Cardiac muscle cell (in vitro differentiated cells and primary cell): ENCODE data around the gene FAM3A. TPM values are rescaled to one million over a fixed set of nuclear protein-coding genes. Genes with fewer than 3 reads are reported as not detected.

Experiments used
- DNase-seq, 2 donors: peaks; one replicate each; pipeline versions ENCODE4 v3.0.0 to v3.0.0-alpha.2; 2010 to 2017; ENCODE audit warnings: low read depth in 1 of 2, low spot score in 1 of 2
- H3K27ac ChIP-seq: fragments of 200-600 bp; sonication (generic); 2 replicates; pipeline ENCODE4 v1.5.1; 2016
- H3K27me3 ChIP-seq: fragments of 200-600 bp; sonication (generic); 2 replicates; pipeline ENCODE4 v1.6.0; 2016; ENCODE audit warnings: control low read depth
- H3K36me3 ChIP-seq: fragments of 200-600 bp; sonication (generic); 2 replicates; pipeline ENCODE4 v1.5.1; 2016; ENCODE audit warnings: control low read depth
- H3K4me1 ChIP-seq: fragments of 200-600 bp; sonication (generic); 2 replicates; pipeline ENCODE4 v1.8.1; 2017; ENCODE audit warnings: low read depth, mild to moderate bottlenecking, mixed run types
- H3K4me3 ChIP-seq: fragments of 200-600 bp; sonication (generic); 2 replicates; pipeline ENCODE4 v1.5.1; 2016; ENCODE audit warnings: mild to moderate bottlenecking
- H3K9me3 ChIP-seq: fragments of 200-600 bp; sonication (generic); 2 replicates; pipeline ENCODE4 v1.5.1; 2017; ENCODE audit warnings: low read depth, mild to moderate bottlenecking, control low read depth
- CTCF ChIP-seq: IDR thresholded peaks from 2 replicates; pipeline ENCODE4 v1.5.1; 2012; ENCODE audit warnings: low read depth, mild to moderate bottlenecking, low read length
- polyA plus RNA-seq: library from polyadenylated mRNA; unstranded; fragments of >200 nt; fragmentation: Nextera tagmentation; extraction: Ambion mirVana; gene quantifications from 2 replicates; pipeline ENCODE4 v1.2.1, GENCODE V29; 2016
- total RNA-seq: library from RNA; depleted of rRNA; stranded (reverse); fragments of >200 nt; gene quantifications from 2 replicates; pipeline ENCODE4 v1.2.3, GENCODE V29; 2016

FAM3A gene
- total and polyA plus RNA-seq, 2 experiments from 2014 or later, result 112 to 140 TPM

GRCh38 chrX:154476821-154477220 is 39.2 kb downstream of the FAM3A start:
- TF ChIP-seq CTCF, result no peak
- no peaks in the 10 kb centered on the region for H3K36me3 ChIP-seq
- no peaks in the 10 kb centered on the region for H3K9me3 ChIP-seq
- no peak overlapping the region for H3K27ac ChIP-seq
- no peaks in the 10 kb centered on the region for H3K4me1 ChIP-seq
- no peak for DNase-seq
- no peaks in the 10 kb centered on the region for H3K27me3 ChIP-seq
- H3K4me3 ChIP-seq, result no peak overlapping the region

- Histone ChIP-seq H3K9me3 (no peaks in the 10 kb centered on the region), H3K27ac (no peak overlapping the region), H3K27me3 (no peaks in the 10 kb centered on the region), H3K4me3 (no peak overlapping the region), H3K36me3 (no peaks in the 10 kb centered on the region), H3K4me1 (no peaks in the 10 kb centered on the region)
- TF ChIP-seq CTCF, result no peak
- DNase-seq, result no peak
Measured at GRCh38 chrX:154473683-154474082, 42.3 kb downstream of the FAM3A start.

- no peak for TF ChIP-seq CTCF
- Histone ChIP-seq H3K27me3 (no peaks in the 10 kb centered on the region), H3K27ac (no peak overlapping the region), H3K4me3 (no peak overlapping the region), H3K9me3 (no peaks in the 10 kb centered on the region), H3K4me1 (no peaks in the 10 kb centered on the region), H3K36me3 (no peaks in the 10 kb centered on the region)
- no peak for DNase-seq
Measured at GRCh38 chrX:154472685-154473632, 43.1 kb downstream of the FAM3A start.

GRCh38 chrX:154471839-154472684 is 44.0 kb downstream of the FAM3A start:
- DNase-seq, result no peak
- no peak overlapping the region for H3K4me3 ChIP-seq
- no peaks in the 10 kb centered on the region for H3K9me3 ChIP-seq
- no peak overlapping the region for H3K27ac ChIP-seq
- TF ChIP-seq CTCF, result no peak
- no peaks in the 10 kb centered on the region for H3K27me3 ChIP-seq
- H3K4me1 ChIP-seq, result no peaks in the 10 kb centered on the region
- H3K36me3 ChIP-seq, result no peaks in the 10 kb centered on the region

- no peaks in the 10 kb centered on the region for H3K9me3 ChIP-seq
- no peaks in the 10 kb centered on the region for H3K27me3 ChIP-seq
- H3K4me1 ChIP-seq, result no peaks in the 10 kb centered on the region
- no peak for DNase-seq
- H3K27ac ChIP-seq, result no peak overlapping the region
- no peak for TF ChIP-seq CTCF
- H3K36me3 ChIP-seq, result no peaks in the 10 kb centered on the region
- H3K4me3 ChIP-seq, result no peak overlapping the region
Measured at GRCh38 chrX:154470914-154471568, 45.0 kb downstream of the FAM3A start.
